GM23338 (cell line): ENCODE measurements around the gene NRXN2. TPM values are rescaled to one million over a fixed set of nuclear protein-coding genes. Genes with fewer than 3 reads are reported as not detected.

Experiments used
- ATAC-seq: fragments of 200-7000 bp; cut with Tn5 transposase; 3 replicates; pipeline ENCODE4 v1.9.1; 2020
- DNase-seq: peaks from one replicate; pipeline ENCODE4 v3.0.0-alpha.2; 2015; ENCODE audit warnings: low spot score
- H2AFZ ChIP-seq: fragments of 200-600 bp; sonication (generic); 2 replicates; pipeline ENCODE4 v1.8.0; 2016; ENCODE audit warnings: antibody characterized with exemption, mild to moderate bottlenecking, moderate library complexity
- H3F3A ChIP-seq: fragments of 200-600 bp; sonication (generic); replicated peaks from 2 replicates; pipeline ENCODE4 v1.8.0; 2017; ENCODE audit warnings: antibody characterized with exemption, mixed run types, low read depth
- H3K27ac ChIP-seq: fragments of 200-600 bp; sonication (generic); 2 replicates; pipeline ENCODE4 v1.6.1; 2016; ENCODE audit warnings: low read depth
- H3K27me3 ChIP-seq: fragments of 200-600 bp; sonication (generic); 2 replicates; pipeline ENCODE4 v1.8.0; 2016; ENCODE audit warnings: mild to moderate bottlenecking, mixed run types, moderate library complexity; ENCODE audit not compliant: insufficient read depth
- H3K36me3 ChIP-seq: fragments of 200-600 bp; sonication (generic); 2 replicates; pipeline ENCODE4 v1.8.0; 2016; ENCODE audit warnings: mild to moderate bottlenecking; ENCODE audit not compliant: insufficient read depth
- H3K4me1 ChIP-seq: fragments of 200-600 bp; sonication (generic); 2 replicates; pipeline ENCODE4 v1.8.0; 2016; ENCODE audit warnings: mild to moderate bottlenecking, moderate library complexity; ENCODE audit not compliant: insufficient read depth
- H3K4me2 ChIP-seq: fragments of 200-600 bp; sonication (generic); 2 replicates; pipeline ENCODE4 v1.7.1; 2017; ENCODE audit warnings: mixed run types
- H3K4me3 ChIP-seq: fragments of 200-600 bp; sonication (generic); 2 replicates; pipeline ENCODE4 v1.6.1; 2016; ENCODE audit warnings: mixed run types
- H3K79me2 ChIP-seq: fragments of 200-600 bp; sonication (generic); replicated peaks from 2 replicates; pipeline ENCODE4 v1.8.0; 2017; ENCODE audit warnings: mild to moderate bottlenecking; ENCODE audit not compliant: insufficient read depth
- H3K9me2 ChIP-seq: fragments of 200-600 bp; sonication (generic); 2 replicates; pipeline ENCODE4 v1.8.0; 2017; ENCODE audit not compliant: insufficient read depth
- H4K20me1 ChIP-seq: fragments of 200-600 bp; sonication (generic); replicated peaks from 2 replicates; pipeline ENCODE4 v1.8.0; 2017; ENCODE audit warnings: mild to moderate bottlenecking; ENCODE audit not compliant: insufficient read depth
- H3K27ac Mint-ChIP-seq: 2 replicates; pipeline ENCODE4 v1.8.0; 2020; ENCODE audit warnings: inconsistent platforms, mild to moderate bottlenecking, moderate library complexity, mixed read lengths
- H3K27me3 Mint-ChIP-seq: 3 replicates; pipeline ENCODE4 v1.8.0; 2022; ENCODE audit warnings: low read depth, mild to moderate bottlenecking, moderate library complexity, mixed read lengths, inconsistent platforms; ENCODE audit not compliant: insufficient read depth, poor library complexity
- H3K36me3 Mint-ChIP-seq: 3 replicates; pipeline ENCODE4 v1.8.0; 2021; ENCODE audit warnings: low read depth, mild to moderate bottlenecking, inconsistent platforms, moderate library complexity, mixed read lengths
- H3K4me1 Mint-ChIP-seq: 3 replicates; pipeline ENCODE4 v1.8.0; 2020; ENCODE audit warnings: mild to moderate bottlenecking, inconsistent platforms, mixed read lengths
- H3K4me3 Mint-ChIP-seq: 3 replicates; pipeline ENCODE4 v1.8.0; 2021; ENCODE audit warnings: moderate library complexity, mild to moderate bottlenecking, inconsistent platforms, mixed read lengths
- H3K9me3 Mint-ChIP-seq: 3 replicates; pipeline ENCODE4 v1.8.0; 2020; ENCODE audit warnings: moderate library complexity, mild to moderate bottlenecking, inconsistent platforms, mixed read lengths
- CREB1 ChIP-seq: fragments of 250-450 bp; sonication (Bioruptor Pico); IDR thresholded peaks from 2 replicates; pipeline ENCODE4 v1.5.0; 2020; ENCODE audit warnings: low read depth, mild to moderate bottlenecking, moderate library complexity
- ETS1 ChIP-seq: IDR thresholded peaks from 2 replicates; pipeline ENCODE4 v1.6.1; 2016; ENCODE audit warnings: antibody characterized with exemption
- EZH2 ChIP-seq: fragments of 200-600 bp; sonication (generic); IDR thresholded peaks from one replicate; pipeline ENCODE4 v1.8.0; 2017; ENCODE audit warnings: antibody characterized with exemption, mild to moderate bottlenecking, low read depth; ENCODE audit not compliant: unreplicated experiment
- EZH2phosphoT487 ChIP-seq: fragments of 200-600 bp; sonication (generic); IDR thresholded peaks from one replicate; pipeline ENCODE4 v1.8.1; 2018; ENCODE audit warnings: antibody characterized with exemption; ENCODE audit not compliant: unreplicated experiment
- NANOG ChIP-seq: IDR thresholded peaks from 2 replicates; pipeline ENCODE4 v1.6.1; 2016; ENCODE audit warnings: antibody characterized with exemption, borderline replicate concordance
- POLR2AphosphoS5 ChIP-seq: IDR thresholded peaks from 2 replicates; pipeline ENCODE4 v1.6.1; 2016; ENCODE audit warnings: antibody characterized with exemption, low read depth
- REST ChIP-seq: IDR thresholded peaks from one replicate; pipeline ENCODE4 v1.6.1; 2018; ENCODE audit warnings: antibody characterized with exemption; ENCODE audit not compliant: unreplicated experiment
- STAT1 ChIP-seq: IDR thresholded peaks from one replicate; pipeline ENCODE4 v1.6.1; 2016; ENCODE audit warnings: antibody characterized with exemption; ENCODE audit not compliant: unreplicated experiment
- ZNF114 ChIP-seq: fragments of 250-450 bp; sonication (Bioruptor Pico); IDR thresholded peaks from 2 replicates; pipeline ENCODE4 v1.5.0; 2020; ENCODE audit warnings: mild to moderate bottlenecking, moderate library complexity
- ZNF331 ChIP-seq: fragments of 250-450 bp; sonication (Bioruptor Pico); IDR thresholded peaks from 2 replicates; pipeline ENCODE4 v1.5.0; 2020; ENCODE audit warnings: low read depth, mild to moderate bottlenecking, moderate library complexity
- ZNF462 ChIP-seq: fragments of 250-450 bp; sonication (Bioruptor Pico); IDR thresholded peaks from 2 replicates; pipeline ENCODE4 v1.5.0; 2020; ENCODE audit warnings: mild to moderate bottlenecking, moderate library complexity
- polyA plus RNA-seq: library from polyadenylated mRNA; unstranded; fragments of >200 nt; fragmentation: Nextera tagmentation; extraction: Ambion mirVana; gene quantifications from 2 replicates; pipeline ENCODE4 v1.2.1, GENCODE V29; 2016
- total RNA-seq: library from RNA; depleted of rRNA; stranded (reverse); fragments of >200 nt; shearing (Covaris generic); gene quantifications from 2 replicates; pipeline ENCODE4 v1.2.3, GENCODE V29; 2014
- TF ChIP-seq, protein P1 (sequence below), 2 experiments: fragments of 200-600 bp in 1 of 2; sonication (generic) in 1 of 2; conservative IDR thresholded peaks; 2 replicates each; pipeline versions ENCODE4 v1.5.1 to v1.6.1; 2016 to 2017; ENCODE audit warnings: antibody characterized with exemption in 2 of 2, low read depth in 2 of 2, mild to moderate bottlenecking in 2 of 2, moderate library complexity in 1 of 2

The NRXN2 gene
- total and polyA plus RNA-seq, 2 experiments from 2014 or later, result 3.4 to 17.0 TPM

- Mint-ChIP-seq H3K4me3 (no peak overlapping the region), H3K36me3 (no peaks in the 10 kb centered on the region), H3K9me3 (no peaks in the 10 kb centered on the region), H3K27me3 (peaks cover 15% of the 10 kb centered on the region), H3K4me1 (peaks cover 34% of the 10 kb centered on the region), H3K27ac (no peak overlapping the region)
- no peaks in the 10 kb centered on the region for H3K27me3 ChIP-seq
- no peaks in the 10 kb centered on the region for H3K9me2 ChIP-seq
- H3K79me2 ChIP-seq, result no peaks in the 10 kb centered on the region
- DNase-seq (no peak), ATAC-seq (no peak)
- no peak overlapping the region for H3K4me3 ChIP-seq
- H3F3A ChIP-seq, result no peaks in the 10 kb centered on the region
- no peaks in the 10 kb centered on the region for H4K20me1 ChIP-seq
- peaks cover 15% of the 10 kb centered on the region for H3K4me1 ChIP-seq
- H2AFZ ChIP-seq, result no peak overlapping the region
- no peak overlapping the region for H3K27ac ChIP-seq
- no peak overlapping the region for H3K4me2 ChIP-seq
- TF ChIP-seq STAT1 (no peak), EZH2 (no peak), NANOG (no peak), CREB1 (no peak), ZNF331 (no peak), ETS1 (no peak), REST (no peak), ZNF462 (CRISPR knock-in tag) (no peak), EZH2phosphoT487 (no peak), POLR2AphosphoS5 (no peak), ZNF114 (CRISPR knock-in tag) (no peak)
- TF ChIP-seq, protein P1, sequence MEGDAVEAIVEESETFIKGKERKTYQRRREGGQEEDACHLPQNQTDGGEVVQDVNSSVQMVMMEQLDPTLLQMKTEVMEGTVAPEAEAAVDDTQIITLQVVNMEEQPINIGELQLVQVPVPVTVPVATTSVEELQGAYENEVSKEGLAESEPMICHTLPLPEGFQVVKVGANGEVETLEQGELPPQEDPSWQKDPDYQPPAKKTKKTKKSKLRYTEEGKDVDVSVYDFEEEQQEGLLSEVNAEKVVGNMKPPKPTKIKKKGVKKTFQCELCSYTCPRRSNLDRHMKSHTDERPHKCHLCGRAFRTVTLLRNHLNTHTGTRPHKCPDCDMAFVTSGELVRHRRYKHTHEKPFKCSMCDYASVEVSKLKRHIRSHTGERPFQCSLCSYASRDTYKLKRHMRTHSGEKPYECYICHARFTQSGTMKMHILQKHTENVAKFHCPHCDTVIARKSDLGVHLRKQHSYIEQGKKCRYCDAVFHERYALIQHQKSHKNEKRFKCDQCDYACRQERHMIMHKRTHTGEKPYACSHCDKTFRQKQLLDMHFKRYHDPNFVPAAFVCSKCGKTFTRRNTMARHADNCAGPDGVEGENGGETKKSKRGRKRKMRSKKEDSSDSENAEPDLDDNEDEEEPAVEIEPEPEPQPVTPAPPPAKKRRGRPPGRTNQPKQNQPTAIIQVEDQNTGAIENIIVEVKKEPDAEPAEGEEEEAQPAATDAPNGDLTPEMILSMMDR (conservative IDR thresholded peaks at IDR 0.05; ENCODE audit: low read depth in 2 of 2), result no peak
- H3K36me3 ChIP-seq, result no peaks in the 10 kb centered on the region
Measured at GRCh38 chr11:64695548-64695947, 27.4 kb downstream of the NRXN2 start.
